Gastroesophageal sphincter (tissue), 4 donors: ENCODE results near the gene PNPLA5. TPM values are rescaled to one million over a fixed set of nuclear protein-coding genes. Genes with fewer than 3 reads are reported as not detected.

Experiments used
- ATAC-seq: fragments of 150-250 bp; one replicate; pipeline ENCODE4 v1.9.1; 2016; ENCODE audit warnings: mild to moderate bottlenecking, moderate library complexity
- H3K27ac ChIP-seq, 4 donors: fragments of 200-600 bp; sonication (generic) in 3 of 4; 1 replicate in 3 of 4; 2 replicates in 1 of 4; pipeline ENCODE4 v1.5.1; 2016 to 2019
- H3K27me3 ChIP-seq: fragments of 200-600 bp; sonication (generic); one replicate; pipeline ENCODE4 v1.5.1; 2019
- H3K36me3 ChIP-seq, 2 donors: fragments of 200-600 bp; sonication (generic); one replicate each; pipeline ENCODE4 v1.5.1; 2019; ENCODE audit warnings: control low read depth in 1 of 2
- H3K4me1 ChIP-seq, 3 donors: fragments of 200-600 bp; sonication (generic); 1 replicate in 2 of 3; 2 replicates in 1 of 3; pipeline ENCODE4 v1.5.1; 2016 to 2019; ENCODE audit warnings: control low read depth in 2 of 3
- H3K4me3 ChIP-seq, 2 donors: fragments of 200-600 bp; sonication (generic); one replicate each; pipeline ENCODE4 v1.5.1; 2019; ENCODE audit warnings: mild to moderate bottlenecking in 1 of 2, moderate library complexity in 1 of 2
- H3K9me3 ChIP-seq, 3 donors: fragments of 200-600 bp; sonication (generic); one replicate each; pipeline ENCODE4 v1.5.1; 2017 to 2019; ENCODE audit warnings: control low read depth in 2 of 3
- EP300 ChIP-seq: sonication (generic); formaldehyde crosslinking; IDR thresholded peaks from one replicate; pipeline ENCODE4 v1.6.1; 2017; ENCODE audit warnings: antibody characterized with exemption, mild to moderate bottlenecking
- POLR2A ChIP-seq, 2 donors: fragments of 450-650 bp; IDR thresholded peaks; one replicate each; pipeline ENCODE4 v1.6.1; 2017; ENCODE audit warnings: antibody characterized with exemption in 2 of 2, mild to moderate bottlenecking in 2 of 2, moderate library complexity in 1 of 2
- POLR2AphosphoS5 ChIP-seq: sonication (generic); formaldehyde crosslinking; IDR thresholded peaks from one replicate; pipeline ENCODE4 v1.6.1; 2017; ENCODE audit warnings: antibody characterized with exemption
- WGBS, 2 donors: methylation state at CpG; one replicate each; pipeline ENCODE4 v1.1.5; 2018; ENCODE audit warnings: low coverage in 1 of 2; 5-methylcytosine and 5-hydroxymethylcytosine counted together
- total RNA-seq, 4 donors: library from RNA; depleted of rRNA; stranded (reverse); fragments of >200 nt; gene quantifications; one replicate each; pipeline ENCODE4 v1.1.0, GENCODE V29; 2016
- TF ChIP-seq, protein P1 (sequence below), 4 experiments: fragments of 200-600 bp in 2 of 4; fragments of 450-650 bp in 2 of 4; sonication (generic) in 1 of 4; IDR thresholded peaks; one replicate each; pipeline ENCODE4 v1.5.1; 2017 to 2019; ENCODE audit warnings: antibody characterized with exemption in 4 of 4, mild to moderate bottlenecking in 2 of 4, moderate library complexity in 2 of 4

Gene PNPLA5
- total RNA-seq, 4 donors from 2014 or later: not detected

DNA sequence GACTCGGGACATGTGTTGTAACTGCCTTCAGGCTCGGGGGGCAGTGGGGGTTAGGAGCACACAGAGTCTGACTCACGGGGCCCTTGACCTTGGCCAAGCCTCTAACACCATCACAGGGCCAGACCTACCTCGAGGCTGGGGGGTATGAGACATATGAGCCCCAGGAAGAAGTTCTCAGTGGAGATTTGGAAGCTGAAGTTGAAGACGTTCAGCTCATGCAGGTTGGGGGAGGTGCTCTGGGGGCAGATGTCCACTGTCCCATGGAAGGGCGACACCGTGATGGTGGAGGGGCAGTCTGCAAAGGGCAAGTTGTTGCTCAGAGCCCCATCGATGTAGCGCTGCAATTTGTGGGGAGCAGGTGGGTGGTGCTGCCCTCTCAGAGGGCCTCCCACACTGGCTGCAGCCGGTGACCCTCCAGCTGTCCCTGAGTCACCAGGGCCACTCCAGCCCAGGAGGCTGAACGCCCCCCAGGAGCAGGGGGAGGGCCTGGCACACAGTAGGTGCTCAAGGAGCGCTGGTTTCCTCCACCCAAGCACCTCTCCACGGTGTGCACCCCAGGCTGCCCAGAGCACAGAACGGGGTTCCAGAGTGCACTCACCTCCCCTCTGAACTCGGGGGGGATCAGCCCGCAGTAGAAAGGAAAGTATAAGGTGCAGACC lies 2.5 kb downstream of the PNPLA5 start:
- TF ChIP-seq EP300 (no peak), POLR2AphosphoS5 (no peak), POLR2A (IDR thresholded peaks at IDR 0.05) (no peak)
- TF ChIP-seq, protein P1, sequence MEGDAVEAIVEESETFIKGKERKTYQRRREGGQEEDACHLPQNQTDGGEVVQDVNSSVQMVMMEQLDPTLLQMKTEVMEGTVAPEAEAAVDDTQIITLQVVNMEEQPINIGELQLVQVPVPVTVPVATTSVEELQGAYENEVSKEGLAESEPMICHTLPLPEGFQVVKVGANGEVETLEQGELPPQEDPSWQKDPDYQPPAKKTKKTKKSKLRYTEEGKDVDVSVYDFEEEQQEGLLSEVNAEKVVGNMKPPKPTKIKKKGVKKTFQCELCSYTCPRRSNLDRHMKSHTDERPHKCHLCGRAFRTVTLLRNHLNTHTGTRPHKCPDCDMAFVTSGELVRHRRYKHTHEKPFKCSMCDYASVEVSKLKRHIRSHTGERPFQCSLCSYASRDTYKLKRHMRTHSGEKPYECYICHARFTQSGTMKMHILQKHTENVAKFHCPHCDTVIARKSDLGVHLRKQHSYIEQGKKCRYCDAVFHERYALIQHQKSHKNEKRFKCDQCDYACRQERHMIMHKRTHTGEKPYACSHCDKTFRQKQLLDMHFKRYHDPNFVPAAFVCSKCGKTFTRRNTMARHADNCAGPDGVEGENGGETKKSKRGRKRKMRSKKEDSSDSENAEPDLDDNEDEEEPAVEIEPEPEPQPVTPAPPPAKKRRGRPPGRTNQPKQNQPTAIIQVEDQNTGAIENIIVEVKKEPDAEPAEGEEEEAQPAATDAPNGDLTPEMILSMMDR (IDR thresholded peaks at IDR 0.05): no peak
- WGBS, 2 donors: 67 to 75% methylated on average over 2 of the region's 16 CpGs

DNA sequence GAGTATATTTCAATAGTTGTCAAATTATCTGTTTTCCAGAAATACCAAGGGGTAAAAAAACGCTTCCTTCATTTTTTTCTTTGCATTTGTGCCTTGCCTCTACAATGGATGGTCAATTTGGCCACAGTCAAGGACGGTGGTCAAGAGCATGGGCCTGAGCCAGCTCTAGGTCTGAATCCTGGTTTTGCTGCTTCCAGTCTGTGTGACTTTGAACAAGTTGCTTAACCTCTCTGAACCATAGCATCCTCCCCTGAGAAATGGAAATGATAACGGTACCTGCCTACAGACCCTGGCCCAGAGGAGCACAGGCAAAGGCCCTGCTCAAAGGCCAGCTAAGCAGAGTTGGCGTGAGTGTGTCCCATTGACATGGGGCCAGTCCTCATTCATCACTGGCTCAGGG lies 3.1 kb downstream of the PNPLA5 start:
- H3K4me1 ChIP-seq: peaks cover 0 to 15% (median 7%) of the 10 kb centered on the region in 3 donors
- 50 to 56% methylated on average over 2 of the region's 4 CpGs for WGBS, 2 donors
- no peak for ATAC-seq
- H3K4me3 ChIP-seq: no peak overlapping the region
- no peak for TF ChIP-seq POLR2A (IDR thresholded peaks at IDR 0.05)
- no peak for TF ChIP-seq POLR2AphosphoS5
- TF ChIP-seq, protein P1 (IDR thresholded peaks at IDR 0.05): no peak
- TF ChIP-seq EP300: no peak
- no peak overlapping the region for H3K27ac ChIP-seq
- H3K36me3 ChIP-seq: no peaks in the 10 kb centered on the region
- H3K27me3 ChIP-seq: peaks cover 96% of the 10 kb centered on the region
- no peaks in the 10 kb centered on the region for H3K9me3 ChIP-seq

More for the DNA sequence above, 2.5 kb downstream of the PNPLA5 start:
- Histone ChIP-seq H3K36me3 (no peaks in the 10 kb centered on the region), H3K4me1 (peaks cover 0 to 15% (median 7%) of the 10 kb centered on the region in 3 donors), H3K9me3 (no peaks in the 10 kb centered on the region), H3K27me3 (peaks cover 98% of the 10 kb centered on the region), H3K4me3 (no peak overlapping the region), H3K27ac (no peak overlapping the region)
- ATAC-seq: no peak

DNA sequence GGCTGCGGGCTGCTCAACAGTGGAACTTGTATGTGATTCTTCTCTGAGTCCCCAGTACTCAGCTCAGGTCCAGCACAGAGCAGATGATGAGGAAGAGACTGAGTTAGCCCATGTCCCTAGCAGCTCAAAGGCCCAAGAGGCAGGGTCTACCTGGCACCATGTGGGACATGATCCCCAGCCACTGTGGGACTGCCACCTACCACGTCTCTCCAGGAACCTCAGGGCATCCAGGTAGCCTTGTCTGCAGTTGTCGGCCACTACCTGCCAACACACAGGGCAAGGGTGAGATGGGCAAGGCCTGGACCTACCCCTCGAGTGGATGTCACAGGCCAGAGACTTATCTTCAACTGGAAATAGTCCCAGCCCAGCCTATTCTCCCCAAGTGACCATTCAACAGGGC lies 4.4 kb downstream of the PNPLA5 start:
- Histone ChIP-seq H3K4me3 (no peak overlapping the region), H3K27me3 (peaks cover 87% of the 10 kb centered on the region), H3K9me3 (no peaks in the 10 kb centered on the region), H3K4me1 (peaks cover 0 to 15% (median 7%) of the 10 kb centered on the region in 3 donors), H3K27ac (no peak overlapping the region), H3K36me3 (no peaks in the 10 kb centered on the region)
- 60 to 100% methylated on average over 1 to 2 of the region's 4 CpGs for WGBS, 2 donors
- ATAC-seq: no peak
- TF ChIP-seq EP300: no peak
- TF ChIP-seq POLR2A (IDR thresholded peaks at IDR 0.05): no peak
- TF ChIP-seq POLR2AphosphoS5: no peak
- TF ChIP-seq, protein P1 (IDR thresholded peaks at IDR 0.05): no peak

DNA sequence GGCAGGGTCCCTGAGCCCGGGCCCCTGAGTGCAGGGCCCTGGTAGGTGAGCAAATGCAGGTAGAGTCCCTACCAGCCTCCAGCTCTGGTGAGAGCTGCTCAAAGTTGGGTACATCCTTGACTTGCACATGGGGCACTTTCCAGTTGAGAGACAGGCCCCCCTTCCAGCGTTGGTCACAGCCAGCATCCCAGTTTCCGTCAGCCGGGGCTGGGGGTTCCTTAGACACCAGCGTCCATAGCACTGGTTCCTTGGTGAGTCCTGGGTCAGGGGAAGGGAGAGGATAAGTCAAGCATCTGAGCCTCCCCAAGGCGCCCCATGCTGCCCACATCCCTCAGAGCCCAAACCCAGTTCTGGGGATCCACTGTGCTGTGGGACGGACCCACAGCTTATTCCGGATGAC lies 5.6 kb downstream of the PNPLA5 start:
- no peak overlapping the region for H3K27ac ChIP-seq
- H3K9me3 ChIP-seq: no peaks in the 10 kb centered on the region
- H3K4me3 ChIP-seq: no peak overlapping the region
- WGBS, 2 donors: 20 to 63% methylated on average over 1 to 2 of the region's 8 CpGs
- peaks cover 81% of the 10 kb centered on the region for H3K27me3 ChIP-seq
- H3K36me3 ChIP-seq: no peaks in the 10 kb centered on the region
- ATAC-seq: no peak
- TF ChIP-seq, protein P1 (IDR thresholded peaks at IDR 0.05): no peak
- TF ChIP-seq EP300 (no peak), POLR2A (IDR thresholded peaks at IDR 0.05) (no peak), POLR2AphosphoS5 (no peak)
- H3K4me1 ChIP-seq: peaks cover 0 to 7% (median 2%) of the 10 kb centered on the region in 3 donors

DNA sequence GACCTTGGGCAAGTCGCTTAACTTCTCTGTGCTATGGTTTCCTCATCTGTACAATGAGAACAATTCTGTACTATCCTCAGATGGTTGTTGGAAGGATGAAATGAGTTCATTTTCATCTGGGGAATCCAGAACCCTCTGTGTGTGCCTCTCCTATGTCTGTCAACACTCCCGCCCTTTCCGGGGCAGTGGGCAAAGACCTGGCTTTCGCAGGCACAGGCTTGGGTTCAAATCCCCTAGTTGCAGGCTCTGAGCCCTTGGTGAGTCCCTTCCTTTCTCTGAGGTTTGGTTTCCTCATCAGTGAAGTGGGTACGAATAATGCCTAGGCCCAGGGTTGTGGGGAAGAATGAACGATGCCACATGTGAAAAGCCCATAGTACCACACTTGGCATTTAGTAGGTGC lies 6.0 kb downstream of the PNPLA5 start:
- WGBS, 2 donors: 80% methylated on average over 1 of the region's 6 CpGs; no CpG with 5 or more reads in 1 of the 2 donors
- no peaks in the 10 kb centered on the region for H3K9me3 ChIP-seq
- H3K27ac ChIP-seq: no peak overlapping the region
- no peaks in the 10 kb centered on the region for H3K36me3 ChIP-seq
- TF ChIP-seq POLR2AphosphoS5 (no peak), POLR2A (IDR thresholded peaks at IDR 0.05) (no peak), EP300 (no peak)
- TF ChIP-seq, protein P1 (IDR thresholded peaks at IDR 0.05): no peak
- no peak for ATAC-seq
- peaks cover 81% of the 10 kb centered on the region for H3K27me3 ChIP-seq
- H3K4me3 ChIP-seq: no peak overlapping the region
- H3K4me1 ChIP-seq: peaks cover 0 to 2% (median 0%) of the 10 kb centered on the region in 3 donors
